Cardiac fibroblast (primary cell): ENCODE results near the gene HEMK1.

Experiments used
- DNase-seq, 2 donors: peaks; one replicate each; pipeline versions ENCODE4 v3.0.0 to v3.0.0-alpha.2; 2010; ENCODE audit warnings: low read depth in 2 of 2
- H3K4me3 ChIP-seq, 2 donors: replicated peaks in 1 of 2; 1 replicate in 1 of 2; 2 replicates in 1 of 2; pipeline ENCODE4 v1.5.1; 2011; ENCODE audit warnings: low read depth in 2 of 2, low read length in 2 of 2, mild to moderate bottlenecking in 2 of 2, moderate library complexity in 1 of 2
- TF ChIP-seq, protein P1 (sequence below): IDR thresholded peaks from one replicate; pipeline ENCODE4 v1.5.1; 2011; ENCODE audit warnings: low read depth, mild to moderate bottlenecking, low read length, inconsistent platforms

HEMK1 gene

DNA sequence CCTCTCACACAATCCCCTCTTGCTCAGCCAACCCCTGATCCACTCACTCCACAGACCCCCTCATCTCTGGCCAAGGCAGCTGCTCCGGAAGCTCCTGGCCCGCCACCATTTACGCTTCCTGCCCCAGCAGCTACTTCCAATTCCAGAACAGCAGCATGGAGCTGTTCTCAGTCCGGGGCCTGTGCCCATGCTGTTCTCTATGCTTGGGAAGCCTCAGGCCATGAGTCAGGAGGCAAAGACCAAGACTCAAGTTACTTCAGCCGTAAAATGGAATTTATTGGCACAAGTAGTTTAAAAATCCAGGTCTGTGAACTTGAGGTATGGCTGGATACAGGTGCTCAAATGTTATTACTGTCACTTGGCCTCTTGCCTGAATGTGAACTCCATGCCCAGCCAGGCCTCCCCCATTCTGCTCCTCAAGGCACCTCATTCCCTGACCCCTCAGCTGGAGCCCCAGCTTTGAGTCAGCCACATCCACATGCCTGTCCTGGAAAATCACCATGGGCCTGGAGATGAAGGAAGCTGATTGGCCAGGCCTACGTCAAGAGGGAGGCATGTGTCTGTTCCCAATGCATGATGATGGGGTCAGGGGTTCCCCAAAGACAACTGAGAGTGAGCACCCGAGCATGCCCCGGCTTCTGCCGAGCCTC lies 34.5 kb upstream of the HEMK1 start:
- no peak overlapping the region for H3K4me3 ChIP-seq
- no peak for DNase-seq
- TF ChIP-seq, protein P1, sequence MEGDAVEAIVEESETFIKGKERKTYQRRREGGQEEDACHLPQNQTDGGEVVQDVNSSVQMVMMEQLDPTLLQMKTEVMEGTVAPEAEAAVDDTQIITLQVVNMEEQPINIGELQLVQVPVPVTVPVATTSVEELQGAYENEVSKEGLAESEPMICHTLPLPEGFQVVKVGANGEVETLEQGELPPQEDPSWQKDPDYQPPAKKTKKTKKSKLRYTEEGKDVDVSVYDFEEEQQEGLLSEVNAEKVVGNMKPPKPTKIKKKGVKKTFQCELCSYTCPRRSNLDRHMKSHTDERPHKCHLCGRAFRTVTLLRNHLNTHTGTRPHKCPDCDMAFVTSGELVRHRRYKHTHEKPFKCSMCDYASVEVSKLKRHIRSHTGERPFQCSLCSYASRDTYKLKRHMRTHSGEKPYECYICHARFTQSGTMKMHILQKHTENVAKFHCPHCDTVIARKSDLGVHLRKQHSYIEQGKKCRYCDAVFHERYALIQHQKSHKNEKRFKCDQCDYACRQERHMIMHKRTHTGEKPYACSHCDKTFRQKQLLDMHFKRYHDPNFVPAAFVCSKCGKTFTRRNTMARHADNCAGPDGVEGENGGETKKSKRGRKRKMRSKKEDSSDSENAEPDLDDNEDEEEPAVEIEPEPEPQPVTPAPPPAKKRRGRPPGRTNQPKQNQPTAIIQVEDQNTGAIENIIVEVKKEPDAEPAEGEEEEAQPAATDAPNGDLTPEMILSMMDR = no peak

DNA sequence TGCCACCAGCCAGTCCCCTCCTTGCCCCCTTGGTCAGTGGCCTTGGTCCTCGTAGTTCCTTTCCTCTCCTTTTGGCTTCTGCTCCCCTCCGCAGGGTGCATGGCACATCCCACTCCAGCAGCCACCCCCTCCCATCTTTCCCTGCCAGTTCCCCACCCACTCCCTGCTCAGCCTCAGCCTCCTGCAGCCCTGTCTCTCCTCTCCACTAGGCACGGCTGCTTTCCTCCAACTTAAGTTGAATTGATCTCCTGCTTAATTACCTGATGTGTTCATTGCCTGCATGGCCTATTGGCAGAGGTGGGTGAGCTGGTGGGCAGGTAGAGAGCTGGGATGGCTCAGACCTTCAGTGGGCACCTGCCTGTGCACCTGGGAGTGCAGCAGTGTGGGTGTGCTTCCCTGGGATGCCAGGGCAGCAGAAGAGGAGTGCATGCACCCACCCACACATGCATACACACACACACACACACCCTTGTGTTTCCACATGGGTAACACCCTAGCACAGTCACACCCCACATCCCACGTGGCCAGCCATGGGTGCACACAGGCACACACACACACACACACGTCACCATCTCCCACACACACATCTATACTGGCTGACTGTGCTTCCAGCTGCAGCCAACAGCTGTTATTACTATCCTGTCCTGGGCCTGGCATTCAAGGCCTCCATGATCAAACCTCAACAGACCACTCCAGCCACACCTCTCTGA lies 32.7 kb upstream of the HEMK1 start:
- DNase-seq = no peak
- TF ChIP-seq, protein P1 = no peak
- no peak overlapping the region for H3K4me3 ChIP-seq

DNA sequence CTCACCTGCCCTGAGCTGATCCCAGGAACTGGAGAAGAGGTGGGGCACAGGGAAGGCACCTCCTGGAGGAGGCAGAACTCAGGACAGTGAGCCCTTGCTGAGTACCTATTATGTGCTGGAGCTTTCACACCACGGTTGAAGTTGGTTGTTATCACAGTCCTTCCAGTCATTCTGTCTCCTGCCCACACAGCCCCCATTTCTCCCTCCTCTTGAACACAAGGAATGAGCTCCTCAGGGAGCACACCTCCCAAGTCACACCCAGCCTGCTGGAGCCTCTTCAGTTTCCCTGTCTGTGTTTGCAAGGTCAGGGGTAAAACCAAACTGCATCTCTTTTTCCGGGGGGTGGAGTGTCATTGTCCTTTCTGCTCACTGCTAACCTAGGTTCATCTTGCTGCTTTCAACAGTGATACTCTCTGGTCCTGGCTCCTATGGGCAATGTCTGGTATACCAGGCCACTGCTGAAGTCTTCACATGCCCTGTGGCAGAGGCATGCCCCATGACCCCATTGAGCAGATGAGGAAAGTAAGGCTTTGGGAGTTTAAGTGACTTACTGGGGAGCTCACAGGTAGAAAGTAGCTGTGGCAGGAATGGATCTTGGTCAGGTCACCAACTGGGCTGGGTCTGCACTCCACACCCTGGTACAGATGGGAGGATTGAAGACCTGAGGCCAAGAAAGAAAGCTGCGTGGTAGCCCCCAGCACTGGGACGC lies 31.7 kb upstream of the HEMK1 start:
- TF ChIP-seq, protein P1 = no peak
- no peak overlapping the region for H3K4me3 ChIP-seq
- no peak for DNase-seq

DNA sequence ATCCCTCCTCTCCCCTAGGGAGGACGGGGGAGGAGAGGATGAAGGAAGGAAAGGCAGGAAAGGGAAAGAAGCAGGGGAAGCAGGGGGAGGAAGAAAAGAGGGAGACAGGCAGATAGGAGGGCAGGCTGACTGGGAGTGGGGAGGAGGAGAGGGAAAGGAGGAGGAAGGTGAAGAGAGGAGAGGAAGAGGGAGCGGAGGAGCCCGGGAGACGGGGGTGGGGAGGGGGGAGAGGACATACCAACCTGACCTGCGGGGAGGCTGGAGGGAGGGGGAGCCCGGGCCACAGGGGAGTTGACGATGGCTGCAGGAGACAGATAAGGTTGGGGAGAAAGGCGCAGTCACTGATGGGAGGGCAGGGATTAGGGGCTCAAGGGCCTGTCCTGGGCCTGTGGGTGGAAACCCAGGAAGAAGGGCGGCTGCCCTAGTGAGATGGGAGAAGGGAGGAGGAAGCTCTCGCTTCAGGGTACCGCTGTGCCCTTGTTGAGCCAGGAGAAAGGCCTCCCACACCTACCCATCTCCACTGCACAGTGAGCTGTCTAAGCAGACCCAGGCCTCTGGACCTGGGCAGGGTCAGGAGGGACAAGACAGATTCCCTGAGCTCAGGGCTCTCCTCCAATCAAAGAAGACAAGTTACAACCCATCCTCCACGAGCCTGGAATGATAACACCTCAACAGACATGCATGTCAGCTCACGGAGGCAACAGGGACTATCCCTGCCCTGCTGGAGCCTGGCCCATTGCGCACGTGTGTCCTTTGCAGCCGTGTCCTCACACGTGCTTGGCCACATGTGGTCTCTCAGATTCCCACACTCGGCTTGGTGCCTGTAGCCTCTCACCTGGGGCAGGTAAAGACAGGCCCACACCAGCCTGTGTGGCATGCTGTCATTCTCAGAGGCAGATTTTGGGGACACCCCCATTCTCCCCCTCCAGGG lies 29.7 kb upstream of the HEMK1 start:
- no peak overlapping the region for H3K4me3 ChIP-seq
- TF ChIP-seq, protein P1 = no peak
- DNase-seq = no peak

DNA sequence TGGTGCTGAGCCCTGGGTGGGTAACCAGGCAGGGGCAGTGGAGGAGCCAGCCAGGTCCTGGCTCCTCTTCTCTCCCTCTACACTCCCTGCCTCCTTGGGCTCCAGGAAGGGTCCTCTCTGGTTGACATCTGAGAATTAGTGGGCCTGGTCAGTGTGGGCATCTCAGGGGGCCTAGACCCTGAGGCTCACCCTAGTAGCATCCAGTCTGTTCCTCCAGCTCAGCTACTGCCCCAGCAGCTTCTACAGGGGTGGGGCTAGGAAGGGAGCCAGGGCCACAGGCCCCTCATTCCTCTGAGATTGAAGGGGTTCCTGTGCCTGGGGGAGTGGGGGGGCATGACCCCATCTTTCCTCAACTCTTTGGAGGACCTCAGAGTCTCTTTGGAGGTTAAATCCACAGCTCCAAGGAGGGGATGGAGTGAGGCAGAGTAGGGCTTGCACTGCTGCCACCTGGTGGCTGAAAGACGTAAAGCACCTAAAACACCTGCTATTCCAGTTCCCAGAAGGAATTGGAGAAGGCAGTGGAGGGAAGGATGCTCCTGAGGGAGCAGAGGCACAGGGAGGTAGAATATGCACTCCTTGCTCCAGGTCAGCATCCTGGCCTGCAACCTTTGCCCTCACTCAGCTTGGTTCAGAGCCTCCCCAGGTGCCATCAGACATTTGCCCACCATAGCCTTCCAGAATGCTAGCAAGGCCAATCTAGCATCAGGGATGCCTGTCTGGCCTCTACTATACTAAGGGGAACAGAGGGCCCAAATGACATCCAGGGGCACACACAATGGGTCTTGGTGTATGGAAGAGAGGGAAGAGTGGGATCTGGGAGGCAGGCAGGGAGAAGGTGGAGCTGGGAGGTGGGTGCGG lies 26.9 kb upstream of the HEMK1 start:
- TF ChIP-seq, protein P1 = peak; percentile 93
- peak; percentile 66 to 69 for DNase-seq
- H3K4me3 ChIP-seq = no peak overlapping the region
